Measurements from ENCODE around the gene LYPD6.
"Not testable (repeated sequence)": the region's sequence is repeated elsewhere in the genome, so short reads cannot be mapped to it uniquely, and the experiment has no call there.

Gene LYPD6

DNA sequence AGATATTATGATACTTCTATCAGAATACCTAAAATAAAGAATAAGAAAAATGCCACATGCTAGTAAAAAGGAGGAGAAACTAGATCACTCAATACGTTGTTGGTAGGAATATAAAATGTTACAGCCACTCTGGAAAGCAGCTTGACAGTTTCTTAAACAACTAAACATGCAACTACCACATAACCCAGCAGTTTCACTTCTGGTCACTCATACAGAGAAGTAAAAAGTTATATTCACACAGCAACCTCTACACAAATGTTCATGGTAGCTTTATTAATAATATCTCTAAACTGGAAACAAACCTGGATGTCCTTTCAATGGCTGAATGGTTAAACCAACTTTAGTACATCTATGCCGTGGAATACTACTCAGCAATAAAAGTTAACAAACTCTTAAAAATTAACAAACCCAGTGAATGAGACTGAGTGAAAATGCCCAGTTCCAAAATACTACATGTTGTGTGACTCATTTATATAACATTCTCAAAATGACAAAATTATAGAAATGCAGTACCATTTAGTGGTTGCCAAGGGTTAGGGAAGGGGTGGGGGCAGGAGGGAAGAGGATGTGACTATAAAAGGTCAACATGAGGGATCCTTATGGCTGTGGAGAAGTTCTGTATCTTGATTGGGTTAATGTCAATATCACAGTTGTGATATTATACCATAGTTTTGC is 133.1 kb downstream of the LYPD6 start:
- DNase-seq: no peak

DNA sequence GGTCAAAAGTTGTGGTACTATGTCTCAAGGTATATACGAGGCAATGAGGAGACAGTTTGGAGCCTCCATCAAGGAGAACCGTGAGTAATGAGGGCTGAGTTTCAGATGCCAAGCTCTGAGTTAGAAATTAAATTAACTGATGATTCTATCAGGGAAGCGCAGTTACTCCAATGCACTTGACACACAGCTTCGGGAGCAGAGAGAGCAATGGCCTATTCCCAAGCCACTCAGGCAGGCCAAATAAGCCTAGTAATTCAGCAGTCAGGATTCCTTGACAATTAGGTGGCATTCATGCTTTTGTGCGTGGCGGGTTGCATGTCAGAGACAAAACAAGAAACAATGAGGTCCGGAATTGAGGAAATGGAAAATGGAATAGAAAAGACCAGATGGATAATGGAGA is 134.0 kb downstream of the LYPD6 start:
- DNase-seq: no peak

DNA sequence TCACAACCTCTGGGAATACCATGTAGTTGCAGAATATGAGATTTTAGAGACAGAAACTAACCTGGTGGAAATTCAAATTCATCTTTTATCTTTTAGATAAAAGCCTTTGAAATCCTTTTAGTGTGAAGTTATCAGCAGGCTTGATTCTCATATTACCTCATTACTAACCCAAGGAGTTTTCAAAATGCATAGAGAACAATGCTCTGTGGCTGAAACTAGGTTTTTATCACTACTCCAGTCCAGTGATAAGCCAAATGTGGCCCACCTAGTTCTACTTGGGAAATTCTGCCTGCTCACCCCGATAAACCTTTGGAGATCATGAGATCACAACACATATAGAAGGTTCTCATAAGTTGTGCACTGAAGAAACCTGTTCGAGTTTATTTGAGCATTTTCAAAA is 135.5 kb downstream of the LYPD6 start:
- no peak for DNase-seq

DNA sequence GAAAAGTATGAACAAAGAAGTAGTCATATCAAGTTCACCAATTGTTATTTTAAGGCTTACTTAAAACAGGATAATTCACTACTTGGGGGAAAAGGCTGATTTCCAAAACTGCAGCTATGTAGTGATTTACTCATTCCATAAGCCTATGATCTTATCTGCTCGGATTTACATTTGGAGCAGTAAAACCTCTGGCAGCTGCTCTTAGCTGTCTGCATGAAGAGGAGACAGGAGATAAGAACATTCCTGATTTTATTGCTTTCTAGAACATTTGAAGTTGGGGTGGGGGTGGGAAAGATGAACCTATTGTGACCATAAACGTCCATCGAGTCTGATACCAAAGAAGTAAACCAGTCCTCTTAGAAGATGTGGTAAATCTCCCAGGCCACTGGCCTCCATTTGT is 136.2 kb downstream of the LYPD6 start:
- no peak for DNase-seq

DNA sequence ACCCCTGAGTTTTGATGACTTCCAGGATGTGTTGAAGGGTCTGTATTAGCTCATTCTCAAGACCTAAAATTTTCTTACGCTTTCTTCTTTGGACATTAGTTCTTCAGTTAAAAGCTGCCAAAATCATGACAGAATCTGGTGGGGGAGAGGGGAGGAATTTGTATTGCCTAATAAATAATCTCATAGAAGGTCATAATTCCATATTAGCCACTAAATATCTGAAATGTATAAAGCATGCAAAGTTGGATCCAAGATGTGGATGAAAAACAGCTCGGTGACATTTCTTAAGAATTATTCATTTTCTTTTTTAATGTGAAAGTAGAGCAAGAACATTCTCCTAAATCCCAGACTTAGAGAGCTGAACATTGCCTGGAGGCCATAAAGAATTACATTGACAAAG is 137.0 kb downstream of the LYPD6 start:
- DNase-seq: no peak

DNA sequence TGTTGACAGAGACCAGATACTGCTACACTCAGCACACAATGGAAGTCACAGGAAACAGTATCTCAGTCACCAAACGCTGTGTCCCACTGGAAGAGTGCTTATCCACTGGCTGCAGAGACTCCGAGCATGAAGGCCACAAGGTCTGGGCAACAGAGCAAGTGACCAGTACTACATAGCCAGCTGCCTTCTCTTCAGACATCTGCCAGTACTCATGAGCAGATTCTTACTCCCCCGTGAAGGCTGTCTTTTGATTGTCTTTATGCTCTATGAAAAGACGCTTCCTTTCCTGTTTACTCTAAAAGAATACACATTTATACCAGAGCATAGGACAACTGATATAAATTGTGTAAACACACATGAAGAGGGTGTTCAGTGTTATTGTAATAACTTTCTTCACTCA is 138.2 kb downstream of the LYPD6 start:
- no peak for DNase-seq

DNA sequence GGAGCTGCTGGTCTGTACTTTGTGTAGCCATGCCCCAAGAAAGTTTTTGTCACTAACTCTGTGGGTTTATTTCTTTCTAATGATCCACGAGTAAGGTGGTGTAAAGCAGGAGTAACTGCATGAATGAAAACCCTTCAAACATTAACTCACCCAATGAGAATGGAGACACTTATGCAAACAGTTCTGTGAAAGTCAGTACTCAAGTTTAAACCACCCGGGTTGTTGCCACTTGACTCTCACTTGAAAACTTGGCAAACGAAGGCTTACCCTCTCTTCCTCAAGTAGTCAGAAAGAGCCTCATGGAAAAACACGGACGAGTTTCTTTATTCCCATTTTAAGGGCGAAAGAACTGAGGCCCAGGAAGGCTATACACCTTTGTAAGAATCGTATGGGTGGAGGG is 139.7 kb downstream of the LYPD6 start:
- no peak for DNase-seq

DNA sequence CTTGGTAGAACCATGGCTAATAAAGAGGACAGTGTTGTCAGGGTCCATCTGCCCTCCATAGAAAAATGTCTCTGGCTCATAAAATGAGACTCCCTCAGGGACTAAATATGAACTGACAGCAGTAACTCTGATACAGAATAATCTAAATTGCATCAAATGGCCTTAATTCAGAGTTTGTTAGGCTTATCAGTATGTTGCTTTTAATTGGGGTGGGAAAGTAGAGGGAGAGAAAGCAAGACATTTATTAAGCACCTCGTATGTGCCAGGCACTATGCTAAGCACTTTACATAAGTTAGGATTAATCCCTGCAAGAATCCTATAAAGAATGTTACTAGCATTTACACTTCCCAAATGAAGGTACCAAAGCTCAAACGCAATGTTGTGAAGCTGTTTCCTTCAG is 142.0 kb downstream of the LYPD6 start:
- DNase-seq: no peak

DNA sequence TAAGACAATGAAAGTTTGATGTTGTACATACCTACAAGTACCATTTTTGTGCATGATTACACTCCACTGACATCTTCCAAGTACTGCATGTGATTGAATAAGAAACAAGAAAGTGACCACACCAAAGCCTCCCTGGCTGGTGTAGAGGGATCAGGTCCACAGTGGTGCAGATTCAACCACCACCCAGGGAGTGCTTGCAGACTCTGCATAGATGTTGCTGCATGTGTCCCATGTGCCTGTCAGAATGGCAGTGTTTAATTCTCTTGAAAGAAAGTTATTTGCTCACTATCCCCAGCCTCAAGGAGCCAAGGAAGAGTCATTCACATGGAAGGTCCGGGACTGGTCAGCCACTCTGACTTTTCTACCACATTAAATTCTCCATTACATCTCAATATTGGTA is 142.7 kb downstream of the LYPD6 start:
- DNase-seq: no peak

DNA sequence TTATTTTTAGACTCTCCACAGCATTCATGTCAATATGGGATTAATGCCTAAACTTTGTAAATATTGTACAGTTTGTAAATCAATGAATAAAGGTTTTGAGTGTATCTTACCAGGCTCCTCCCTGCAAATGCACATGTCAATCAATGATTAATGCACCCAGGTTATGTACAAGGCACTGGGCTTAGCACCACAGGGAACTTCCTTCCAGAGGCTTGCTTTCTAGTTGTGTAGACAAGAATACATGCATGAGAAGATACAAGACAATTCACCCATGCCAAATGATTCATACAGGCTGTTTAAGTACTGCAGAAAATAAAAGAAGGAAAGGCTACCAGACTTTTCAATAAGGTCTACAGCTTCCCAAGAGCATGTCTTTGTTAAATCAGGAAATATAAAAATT is 143.1 kb downstream of the LYPD6 start:
- DNase-seq: no peak

DNA sequence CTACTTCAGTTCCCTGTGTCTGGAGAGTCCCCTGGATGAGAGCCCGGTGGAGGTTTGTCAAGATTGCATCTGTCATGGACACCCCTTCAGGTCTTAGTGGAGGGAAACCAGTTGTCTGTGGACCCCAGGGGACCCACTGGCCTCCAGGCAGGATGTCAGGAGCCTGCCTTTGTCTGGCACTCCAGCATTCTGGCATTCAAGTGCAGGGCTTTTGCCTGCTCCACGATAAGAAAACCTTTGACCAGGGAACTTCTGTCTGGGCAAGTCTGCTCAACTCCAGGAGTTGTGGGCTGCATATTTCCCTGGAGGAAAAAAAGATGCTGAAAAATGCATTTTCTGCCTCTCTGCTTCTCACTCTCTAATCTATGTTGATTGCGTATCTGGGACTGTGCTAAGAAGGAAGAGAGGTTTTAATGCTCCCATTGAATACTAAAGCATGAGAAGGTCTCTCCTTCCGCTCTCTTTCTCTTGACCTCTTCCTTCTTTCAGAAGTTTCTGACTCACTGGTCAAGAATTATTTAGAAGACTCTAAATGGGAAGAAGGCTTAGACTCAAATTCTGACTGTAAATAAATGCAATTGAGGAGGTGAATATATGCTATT is 152.7 kb downstream of the LYPD6 start:
- no peak for DNase-seq

DNA sequence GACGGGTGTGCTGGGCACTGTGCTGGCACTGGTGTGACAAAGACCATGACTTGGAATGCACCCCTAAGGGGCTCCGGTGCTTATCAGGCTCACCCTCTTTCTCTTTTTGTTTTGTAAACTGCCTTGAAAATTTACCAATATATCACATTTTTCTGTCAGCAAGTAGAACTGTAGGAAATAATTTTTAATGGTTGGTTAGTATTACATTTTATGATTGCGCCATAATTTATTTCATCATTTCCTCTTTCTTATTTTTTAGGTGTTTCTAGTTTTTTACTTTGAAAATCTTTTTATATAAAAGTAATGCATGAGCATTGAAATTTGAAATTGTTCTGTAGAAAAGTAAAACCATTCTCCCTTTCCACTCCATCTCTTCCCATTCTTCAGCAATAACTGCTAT is 156.3 kb downstream of the LYPD6 start:
- DNase-seq: no peak

DNA sequence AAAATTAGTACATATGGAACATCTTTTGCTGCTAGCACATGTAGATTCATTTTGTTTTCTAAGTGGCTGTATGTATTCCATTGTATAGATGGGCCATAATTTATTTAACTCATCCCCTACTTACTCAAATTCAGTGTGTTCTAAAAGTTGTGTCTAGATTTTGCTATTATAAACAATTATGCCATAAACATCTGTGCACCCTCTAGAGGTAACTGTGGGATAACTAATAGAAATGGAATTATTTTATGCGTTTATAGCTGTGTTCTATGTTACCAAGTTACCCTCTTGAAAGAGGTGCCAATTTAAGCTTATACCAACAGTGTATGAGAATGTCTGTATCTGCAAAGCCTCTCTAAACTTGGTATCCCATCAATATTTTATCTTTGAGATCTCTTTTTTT is 156.8 kb downstream of the LYPD6 start:
- no peak for DNase-seq

DNA sequence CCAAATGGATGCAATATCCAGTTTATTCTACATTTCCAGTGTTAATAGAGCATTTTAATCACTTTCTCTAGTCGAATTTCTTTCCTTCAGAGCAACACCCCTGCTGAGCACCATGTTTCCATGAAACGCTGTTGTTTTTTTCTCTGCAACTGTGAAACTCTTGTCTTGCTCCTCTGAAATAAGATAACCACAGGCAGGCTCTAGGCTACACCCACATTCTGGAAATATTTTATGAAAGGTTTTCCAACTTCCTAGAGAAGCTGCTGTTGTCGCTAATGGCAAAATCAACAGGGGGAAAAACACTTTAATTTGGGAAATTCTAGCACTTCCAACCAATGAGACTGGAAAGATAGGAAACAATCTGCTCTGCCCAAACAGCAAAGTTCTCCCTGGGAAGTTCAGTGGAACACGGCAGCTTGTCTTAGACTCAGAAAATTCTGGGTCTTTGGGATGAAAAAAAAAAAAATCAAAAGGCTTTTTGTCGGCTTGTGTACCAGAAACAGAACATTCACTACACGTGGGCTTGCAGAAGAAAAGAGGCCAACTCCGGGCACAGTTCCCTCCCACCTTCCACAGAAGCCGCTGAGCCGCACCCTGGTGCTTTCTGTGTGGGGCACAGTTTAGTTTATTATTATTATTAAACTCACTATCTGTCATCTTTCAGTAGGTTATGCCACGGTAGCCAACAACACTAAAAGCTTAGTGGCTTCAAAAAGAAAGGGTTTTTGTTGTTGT is 158.5 kb downstream of the LYPD6 start:
- no peak for DNase-seq

DNA sequence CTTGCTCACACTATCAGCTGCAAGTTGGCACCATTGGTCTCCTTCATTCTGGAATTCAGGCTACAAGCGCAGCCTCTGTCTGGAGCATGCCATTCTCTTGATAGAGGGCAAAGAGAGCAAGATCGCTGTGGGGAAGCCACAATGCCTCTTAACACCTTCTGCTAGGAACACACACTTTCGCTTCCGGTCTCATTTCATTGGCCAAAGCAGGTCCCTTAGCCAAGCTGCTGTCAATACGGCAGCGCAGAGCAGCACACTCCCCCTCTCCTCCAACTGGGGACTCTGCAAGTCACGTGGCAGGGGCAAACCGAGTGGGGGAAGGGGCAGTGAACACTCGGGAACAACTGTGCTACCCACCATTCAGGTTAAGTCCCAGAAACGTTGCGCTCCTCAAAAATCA is 159.1 kb downstream of the LYPD6 start:
- DNase-seq: no peak

DNA sequence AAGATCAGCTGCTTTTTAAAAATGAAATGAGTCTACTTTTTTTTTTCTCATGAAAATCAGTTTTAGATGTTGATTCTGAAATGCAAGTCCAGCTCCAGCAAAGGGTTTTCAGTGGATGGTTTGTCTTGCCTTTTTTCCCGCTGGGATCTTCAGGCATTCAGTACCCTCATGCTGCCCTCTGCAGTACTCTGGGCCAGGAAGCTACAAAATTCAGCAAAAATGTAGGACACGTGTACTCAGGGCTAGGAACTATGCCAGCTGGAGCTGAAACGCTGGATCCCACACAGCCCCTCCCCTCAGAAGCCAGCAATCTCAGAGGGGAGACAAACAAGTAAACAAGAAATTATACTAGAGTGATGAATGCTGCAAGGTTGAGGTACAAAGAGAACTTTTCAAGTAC is 159.9 kb downstream of the LYPD6 start:
- DNase-seq: no peak

DNA sequence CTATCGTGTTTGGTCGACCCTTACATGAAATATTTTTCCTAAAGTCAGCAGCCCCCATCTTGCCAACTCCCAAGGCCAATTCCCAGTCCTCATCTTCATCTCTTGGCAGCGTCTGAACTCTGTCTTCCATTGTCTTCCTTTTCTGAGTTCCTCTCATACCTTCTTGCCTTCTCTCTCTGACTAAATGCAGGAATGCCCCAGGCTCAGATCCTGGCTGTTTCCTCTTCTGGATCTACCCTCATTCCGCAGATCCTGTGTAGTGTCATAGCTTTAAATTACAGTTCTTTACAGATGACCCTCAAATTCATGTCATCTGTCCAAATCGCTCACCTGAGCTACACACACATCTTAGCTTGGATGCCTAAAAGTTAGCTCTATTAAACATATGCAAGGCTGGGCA is 162.5 kb downstream of the LYPD6 start:
- DNase-seq: no peak

DNA sequence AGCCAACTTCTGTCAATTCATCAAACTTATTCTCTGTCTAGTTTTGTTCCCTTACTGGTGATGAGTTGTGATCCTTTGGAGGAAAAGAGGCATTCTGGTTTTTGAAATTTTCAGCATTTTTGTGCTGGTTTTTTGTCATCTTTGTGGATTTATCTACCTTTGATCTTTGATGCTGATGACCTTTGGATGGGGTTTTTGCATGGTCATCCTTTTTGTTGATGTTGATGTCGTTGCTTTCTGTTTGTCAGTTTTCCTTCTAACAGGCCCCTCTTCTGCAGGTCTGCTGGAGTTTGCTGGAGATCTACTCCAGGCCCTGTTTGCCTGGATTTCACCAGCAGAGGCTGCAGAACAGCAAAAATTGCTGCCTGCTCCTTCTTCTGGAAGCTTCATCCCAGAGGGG is 168.8 kb downstream of the LYPD6 start:
- DNase-seq: not testable (repeated sequence)

DNA sequence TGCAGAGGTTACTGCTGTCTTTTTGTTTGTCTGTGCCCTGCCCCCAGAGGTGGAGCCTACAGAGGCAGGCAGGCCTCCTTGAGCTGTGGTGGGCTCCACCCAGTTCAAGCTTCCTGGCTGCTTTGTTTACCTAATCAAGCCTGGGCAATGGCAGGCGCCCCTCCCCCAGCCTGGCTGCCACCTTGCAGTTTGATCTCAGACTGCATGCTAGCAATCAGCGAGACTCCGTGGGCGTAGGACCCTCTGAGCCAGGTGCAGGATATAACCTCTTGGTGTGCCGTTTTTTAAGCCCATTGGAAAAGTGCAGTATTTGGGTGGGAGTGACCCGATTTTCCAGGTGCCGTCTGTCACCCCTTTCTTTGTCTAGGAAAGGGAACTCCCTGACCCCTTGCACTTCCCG is 176.4 kb downstream of the LYPD6 start:
- not testable (repeated sequence) for DNase-seq

DNA sequence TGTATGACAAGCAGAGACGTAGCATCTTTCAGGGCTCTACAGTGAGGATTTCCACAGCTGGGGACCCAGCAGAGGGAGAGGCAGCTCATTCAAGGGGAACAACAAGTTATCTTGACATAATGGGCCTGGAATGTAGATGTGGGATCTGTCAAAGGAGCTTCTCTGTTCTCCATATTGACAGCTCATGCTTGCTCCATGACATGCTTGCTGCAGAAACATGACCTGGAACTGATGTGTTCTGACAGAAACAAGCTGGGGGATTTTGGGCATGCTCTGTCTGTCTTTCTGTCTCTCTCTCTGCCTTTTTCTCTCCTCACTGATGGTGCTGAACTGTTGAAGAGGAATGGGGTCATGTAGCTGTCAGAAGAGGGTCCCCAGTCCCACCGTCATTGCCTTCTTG is 177.6 kb downstream of the LYPD6 start:
- no peak for DNase-seq

DNA sequence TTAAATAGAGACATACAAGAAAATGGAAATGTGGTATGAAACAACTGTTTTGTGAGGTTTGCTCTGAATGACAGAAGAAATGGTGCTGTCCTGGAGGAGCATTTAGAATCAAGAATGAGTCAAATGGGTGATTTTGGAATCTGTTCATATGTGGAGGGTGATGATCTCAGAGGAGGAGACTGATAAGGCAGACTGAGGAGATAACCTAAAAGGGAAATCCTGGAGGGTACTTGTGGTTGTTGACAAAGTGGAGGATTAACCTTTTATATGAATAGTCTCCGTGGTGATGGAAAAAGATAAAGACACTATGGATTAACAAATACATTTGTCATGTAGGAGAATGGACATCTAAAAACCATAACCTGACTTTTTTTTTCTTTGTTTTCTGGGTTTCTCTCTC is 183.1 kb downstream of the LYPD6 start:
- no peak for DNase-seq
